Subcutaneous adipose tissue (tissue), 4 donors: ENCODE data around the gene NRROS. TPM values are rescaled to one million over a fixed set of nuclear protein-coding genes. Genes with fewer than 3 reads are reported as not detected.

Experiments used
- small RNA-seq: library from RNA; depleted of rRNA; stranded (forward); fragments of <200 nt; gene quantifications from one replicate; pipeline ENCODE3, GENCODE V24; 2016
- total RNA-seq, 4 donors: library from RNA; depleted of rRNA; stranded (reverse); fragments of >200 nt; gene quantifications; one replicate each; pipeline ENCODE4 v1.1.0, GENCODE V29; 2016
- TF ChIP-seq, protein P1 (sequence below): fragments of 450-650 bp; IDR thresholded peaks from one replicate; pipeline ENCODE4 v1.5.1; 2016; ENCODE audit warnings: low read depth, mild to moderate bottlenecking, control low read depth, antibody characterized with exemption, moderate library complexity

NRROS gene
- total RNA-seq, 4 donors from 2014 or later: 7.9 to 22.3 (median 13.4) TPM

DNA sequence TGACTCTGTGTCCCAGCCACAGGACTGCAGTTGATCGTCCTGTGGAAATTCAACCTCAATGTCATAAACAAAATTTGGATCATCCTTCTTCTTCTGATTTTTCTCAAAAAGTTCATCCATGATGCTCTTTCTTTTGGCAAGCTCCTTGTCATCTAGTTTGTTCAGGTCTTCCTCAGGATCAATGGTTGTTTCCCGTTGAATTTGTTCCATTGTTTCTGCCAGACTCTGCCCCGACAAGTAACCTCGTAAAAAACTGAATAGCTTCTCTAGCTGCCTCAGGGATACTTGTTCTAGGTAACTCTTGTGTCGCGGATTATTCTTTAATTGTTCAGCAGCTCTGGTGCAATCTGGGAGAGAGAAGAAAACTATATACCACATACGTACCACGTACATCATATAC is 68.1 kb downstream of the NRROS start:
- TF ChIP-seq, protein P1, sequence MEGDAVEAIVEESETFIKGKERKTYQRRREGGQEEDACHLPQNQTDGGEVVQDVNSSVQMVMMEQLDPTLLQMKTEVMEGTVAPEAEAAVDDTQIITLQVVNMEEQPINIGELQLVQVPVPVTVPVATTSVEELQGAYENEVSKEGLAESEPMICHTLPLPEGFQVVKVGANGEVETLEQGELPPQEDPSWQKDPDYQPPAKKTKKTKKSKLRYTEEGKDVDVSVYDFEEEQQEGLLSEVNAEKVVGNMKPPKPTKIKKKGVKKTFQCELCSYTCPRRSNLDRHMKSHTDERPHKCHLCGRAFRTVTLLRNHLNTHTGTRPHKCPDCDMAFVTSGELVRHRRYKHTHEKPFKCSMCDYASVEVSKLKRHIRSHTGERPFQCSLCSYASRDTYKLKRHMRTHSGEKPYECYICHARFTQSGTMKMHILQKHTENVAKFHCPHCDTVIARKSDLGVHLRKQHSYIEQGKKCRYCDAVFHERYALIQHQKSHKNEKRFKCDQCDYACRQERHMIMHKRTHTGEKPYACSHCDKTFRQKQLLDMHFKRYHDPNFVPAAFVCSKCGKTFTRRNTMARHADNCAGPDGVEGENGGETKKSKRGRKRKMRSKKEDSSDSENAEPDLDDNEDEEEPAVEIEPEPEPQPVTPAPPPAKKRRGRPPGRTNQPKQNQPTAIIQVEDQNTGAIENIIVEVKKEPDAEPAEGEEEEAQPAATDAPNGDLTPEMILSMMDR: no peak

DNA sequence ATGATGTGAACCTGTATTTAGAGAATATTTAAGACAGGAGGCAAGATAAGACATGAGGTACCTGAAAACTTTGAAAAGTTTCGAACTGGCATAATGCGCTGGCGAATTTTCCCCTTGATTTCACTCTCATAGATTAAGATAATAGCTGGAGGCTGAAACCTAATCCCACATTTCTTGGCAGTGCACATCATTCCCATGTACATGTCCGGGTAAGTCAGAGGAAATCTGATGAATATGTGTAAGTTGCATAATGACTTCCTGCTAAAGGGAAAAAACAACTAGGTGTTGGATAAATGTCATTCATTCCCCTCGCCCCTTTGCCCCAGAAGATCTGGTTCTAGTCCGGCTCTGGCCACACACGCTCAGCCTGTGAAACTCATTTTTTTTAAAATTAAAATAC is 69.0 kb downstream of the NRROS start:
- TF ChIP-seq, protein P1: no peak

Small RNA genes within 50 kb of the gene (small RNA-seq; reads per million reads assigned to genes)
- gene RNU6-646P: not detected

Other genes with a start within 250 kb of the NRROS start
- 10 to 100 TPM; 22.5 to 36.9 (median 28.8) TPM for gene UBXN7, start 207.3 kb upstream of the NRROS start, total RNA-seq
- gene RNF168, start 135.9 kb upstream of the NRROS start, total RNA-seq: 10 to 100 TPM; 23.1 to 31.3 (median 29.0) TPM
- not detected for gene SMCO1, start 124.3 kb upstream of the NRROS start, total RNA-seq
- gene WDR53, start 71.1 kb upstream of the NRROS start, total RNA-seq: 10 to 100 TPM in 1 of 4 donors, 1 to 10 TPM in 3; 1.6 to 11.5 (median 5.9) TPM
- 1 to 10 TPM; 6.6 to 9.5 (median 7.4) TPM for gene FBXO45, start 71.0 kb upstream of the NRROS start, total RNA-seq
- 1 to 10 TPM; 1.5 to 3.3 (median 1.9) TPM for gene CEP19, start 72.6 kb downstream of the NRROS start, total RNA-seq
- gene PIGX, start 72.7 kb downstream of the NRROS start, total RNA-seq: 10 to 100 TPM; 20.0 to 26.0 (median 22.7) TPM
- gene PAK2, start 100.2 kb downstream of the NRROS start, total RNA-seq: 100 to 1,000 TPM in 1 of 4 donors, 10 to 100 TPM in 3; 69.3 to 127 (median 74.7) TPM
- 10 to 100 TPM; 35.7 to 48.3 (median 45.1) TPM for gene SENP5, start 228.2 kb downstream of the NRROS start, total RNA-seq